Mesothelial cell of epicardium (in vitro differentiated cells): Measurements from ENCODE around the gene MUC21. TPM values are rescaled to one million over a fixed set of nuclear protein-coding genes. Genes with fewer than 3 reads are reported as not detected.

Source experiments
- DNase-seq, 2 experiments: peaks; one replicate each; pipeline ENCODE4 v3.0.0; 2021; ENCODE audit warnings: low spot score in 2 of 2; ENCODE audit not compliant: unreplicated experiment in 2 of 2
- H3K27ac Mint-ChIP-seq: 2 replicates; pipeline ENCODE4 v1.8.0; 2021; ENCODE audit warnings: mixed read lengths
- H3K27me3 Mint-ChIP-seq: 2 replicates; pipeline ENCODE4 v1.8.0; 2021; ENCODE audit warnings: low read depth, mixed read lengths
- H3K36me3 Mint-ChIP-seq: 2 replicates; pipeline ENCODE4 v1.8.0; 2021; ENCODE audit warnings: mixed read lengths
- H3K4me1 Mint-ChIP-seq: 2 replicates; pipeline ENCODE4 v1.8.0; 2021; ENCODE audit warnings: mixed read lengths
- H3K4me3 Mint-ChIP-seq: 2 replicates; pipeline ENCODE4 v1.8.0; 2021; ENCODE audit warnings: mild to moderate bottlenecking, moderate library complexity, mixed read lengths
- H3K9me3 Mint-ChIP-seq: 2 replicates; pipeline ENCODE4 v1.8.0; 2021; ENCODE audit warnings: mixed read lengths
- CTCF ChIP-seq: fragments of 200-600 bp; sonication (generic); IDR thresholded peaks from one replicate; pipeline ENCODE4 v1.5.0; 2021; ENCODE audit warnings: antibody characterized with exemption; ENCODE audit not compliant: unreplicated experiment
- total RNA-seq: library from RNA; stranded (reverse); gene quantifications from 3 replicates; pipeline ENCODE4 v1.2.1, GENCODE V29; 2021

Gene MUC21
- total RNA-seq, 1 donor from 2014 or later: not detected

- H3K9me3 Mint-ChIP-seq: no peaks in the 10 kb centered on the region
- H3K36me3 Mint-ChIP-seq: no peaks in the 10 kb centered on the region
- TF ChIP-seq CTCF: no peak
- DNase-seq: no peak
- H3K27ac Mint-ChIP-seq: no peak overlapping the region
- H3K27me3 Mint-ChIP-seq: peaks cover 49% of the 10 kb centered on the region
- H3K4me1 Mint-ChIP-seq: peaks cover 5% of the 10 kb centered on the region
- H3K4me3 Mint-ChIP-seq: no peak overlapping the region
Observed at GRCh38 chr6:30960907-30961673, 22.4 kb upstream of the MUC21 start.

GRCh38 chr6:30962716-30963115 is 20.8 kb upstream of the MUC21 start:
- Mint-ChIP-seq H3K4me1 (peaks cover 2% of the 10 kb centered on the region), H3K4me3 (no peak overlapping the region)

GRCh38 chr6:30963641-30964040 is 19.9 kb upstream of the MUC21 start:
- no peaks in the 10 kb centered on the region for H3K4me1 Mint-ChIP-seq
- no peak overlapping the region for H3K27ac Mint-ChIP-seq
- DNase-seq: no peak
- H3K4me3 Mint-ChIP-seq: no peak overlapping the region
- no peak for TF ChIP-seq CTCF
- no peaks in the 10 kb centered on the region for H3K9me3 Mint-ChIP-seq
- no peaks in the 10 kb centered on the region for H3K36me3 Mint-ChIP-seq
- H3K27me3 Mint-ChIP-seq: peaks cover 32% of the 10 kb centered on the region

More at GRCh38 chr6:30962716-30963115, 20.8 kb upstream of the MUC21 start:
- Mint-ChIP-seq H3K27ac (no peak overlapping the region), H3K27me3 (peaks cover 39% of the 10 kb centered on the region), H3K9me3 (no peaks in the 10 kb centered on the region), H3K36me3 (no peaks in the 10 kb centered on the region)
- TF ChIP-seq CTCF: no peak
- no peak for DNase-seq

- no peaks in the 10 kb centered on the region for H3K9me3 Mint-ChIP-seq
- no peak overlapping the region for H3K4me3 Mint-ChIP-seq
- no peaks in the 10 kb centered on the region for H3K4me1 Mint-ChIP-seq
- H3K36me3 Mint-ChIP-seq: no peaks in the 10 kb centered on the region
- no peak overlapping the region for H3K27ac Mint-ChIP-seq
- no peak for DNase-seq
- no peak for TF ChIP-seq CTCF
- H3K27me3 Mint-ChIP-seq: peaks cover 31% of the 10 kb centered on the region
Observed at GRCh38 chr6:30964075-30964474, 19.4 kb upstream of the MUC21 start.

GRCh38 chr6:30965140-30965601 is 18.3 kb upstream of the MUC21 start:
- no peaks in the 10 kb centered on the region for H3K9me3 Mint-ChIP-seq
- no peak overlapping the region for H3K27ac Mint-ChIP-seq
- no peak for DNase-seq
- no peak for TF ChIP-seq CTCF
- no peaks in the 10 kb centered on the region for H3K36me3 Mint-ChIP-seq
- peaks cover 31% of the 10 kb centered on the region for H3K27me3 Mint-ChIP-seq
- H3K4me1 Mint-ChIP-seq: no peaks in the 10 kb centered on the region
- H3K4me3 Mint-ChIP-seq: no peak overlapping the region
